ENCODE results near the gene RPUSD4. TPM values are rescaled to one million over a fixed set of nuclear protein-coding genes. Genes with fewer than 3 reads are reported as not detected.

Gene RPUSD4
- total RNA-seq, 1 experiment from 2014 or later: 42.9 TPM

DNA sequence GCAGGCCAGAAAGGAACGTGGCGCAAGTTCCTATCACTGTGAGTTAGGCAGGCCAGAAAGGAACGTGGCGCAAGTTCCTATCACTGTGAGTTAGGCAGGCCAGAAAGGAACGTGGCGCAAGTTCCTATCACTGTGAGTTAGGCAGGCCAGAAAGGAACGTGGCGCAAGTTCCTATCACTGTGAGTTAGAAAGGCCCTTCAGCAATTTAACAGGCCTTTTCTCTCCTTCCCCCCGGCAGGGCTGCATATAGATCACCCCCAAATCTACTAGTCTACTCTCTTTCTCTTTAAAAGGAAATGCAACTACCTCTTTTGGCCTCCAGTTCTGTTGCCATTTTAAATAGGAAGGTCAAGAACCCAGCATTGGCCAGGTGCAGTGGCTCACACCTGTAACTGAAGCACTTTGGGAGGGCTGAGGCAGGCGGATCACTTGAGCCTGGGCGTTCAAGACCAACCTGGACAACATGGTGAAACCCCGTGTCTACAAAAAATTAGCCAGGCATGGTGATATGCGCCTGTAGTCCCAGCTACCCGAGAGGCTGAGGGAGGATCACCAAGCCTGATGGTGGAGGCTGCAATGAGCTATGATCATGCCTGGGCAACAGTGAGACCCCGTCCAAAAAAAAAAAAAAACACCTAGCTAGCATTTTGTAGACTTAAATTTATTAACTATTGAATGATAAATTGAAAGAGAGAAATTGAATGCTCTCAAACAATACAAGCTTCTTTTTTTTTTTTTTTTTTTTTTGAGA is 15.1 kb upstream of the RPUSD4 start:
- H3K4me2 ChIP-seq (ENCODE audit: insufficient read depth, insufficient read length, low read length): no peak overlapping the region
- H4K20me1 ChIP-seq (ENCODE audit: control insufficient read depth, insufficient read depth, insufficient read length): no peaks in the 10 kb centered on the region
- Mint-ChIP-seq H3K36me3 (ENCODE audit: insufficient read depth in 1 of 3, low read depth in 3 of 3) (peaks cover 19 to 33% (median 23%) of the 10 kb centered on the region in 3 experiments), H3K9me3 (peaks cover 18 to 21% of the 10 kb centered on the region in 2 experiments), H3K27me3 (ENCODE audit: low read depth) (no peaks in the 10 kb centered on the region), H3K27ac (no peak overlapping the region), H3K4me1 (no peaks in the 10 kb centered on the region), H3K4me3 (no peak overlapping the region)
- H3K79me2 ChIP-seq (ENCODE audit: insufficient read depth, low read length): peaks cover 10% of the 10 kb centered on the region; the same call in 1 of the 2 replicates
- no peaks in the 10 kb centered on the region for H3K9me3 ChIP-seq (ENCODE audit: control insufficient read depth, low read depth, low read length)
- no peak overlapping the region for H3K9ac ChIP-seq (ENCODE audit: extremely low read depth, insufficient read length, low read length)
- H3K79me1 ChIP-seq (ENCODE audit: insufficient read depth, low read depth, low read length, poor library complexity, severe bottlenecking): peaks cover 2% of the 10 kb centered on the region
- H3K27me3 ChIP-seq (ENCODE audit: insufficient read depth, low read length): no peaks in the 10 kb centered on the region
- H4K91ac ChIP-seq (ENCODE audit: insufficient read length, low read depth, low read length): no peak overlapping the region
- no peak overlapping the region for H3K27ac ChIP-seq (ENCODE audit: insufficient read length, low read depth, low read length)
- no peak overlapping the region for H3K56ac ChIP-seq (ENCODE audit: insufficient read length, low read depth, low read length)
- no peak overlapping the region for H2AK5ac ChIP-seq (ENCODE audit: insufficient read length, low read length)
- no peak overlapping the region for H3K14ac ChIP-seq (ENCODE audit: insufficient read depth, low read length)
- H2BK120ac ChIP-seq (ENCODE audit: low read depth, low read length, poor library complexity, severe bottlenecking): no peak overlapping the region
- H2BK15ac ChIP-seq (ENCODE audit: low read depth, low read length): no peak overlapping the region
- no peak overlapping the region for H4K5ac ChIP-seq (ENCODE audit: insufficient read length, low read depth, low read length)
- H2BK12ac ChIP-seq (ENCODE audit: insufficient read length, low read depth, low read length): no peak overlapping the region
- no peak overlapping the region for H3K18ac ChIP-seq (ENCODE audit: insufficient read length, low read depth, low read length)
- no CpG with 5 or more reads among the region's 15 CpGs for WGBS (ENCODE audit: extremely low coverage, insufficient read length, low lambda C conversion rate)
- no peak overlapping the region for H2AFZ ChIP-seq (ENCODE audit: low read length)
- no peaks in the 10 kb centered on the region for H3K4me1 ChIP-seq (ENCODE audit: insufficient read depth, low read length)
- TF ChIP-seq, protein P1, sequence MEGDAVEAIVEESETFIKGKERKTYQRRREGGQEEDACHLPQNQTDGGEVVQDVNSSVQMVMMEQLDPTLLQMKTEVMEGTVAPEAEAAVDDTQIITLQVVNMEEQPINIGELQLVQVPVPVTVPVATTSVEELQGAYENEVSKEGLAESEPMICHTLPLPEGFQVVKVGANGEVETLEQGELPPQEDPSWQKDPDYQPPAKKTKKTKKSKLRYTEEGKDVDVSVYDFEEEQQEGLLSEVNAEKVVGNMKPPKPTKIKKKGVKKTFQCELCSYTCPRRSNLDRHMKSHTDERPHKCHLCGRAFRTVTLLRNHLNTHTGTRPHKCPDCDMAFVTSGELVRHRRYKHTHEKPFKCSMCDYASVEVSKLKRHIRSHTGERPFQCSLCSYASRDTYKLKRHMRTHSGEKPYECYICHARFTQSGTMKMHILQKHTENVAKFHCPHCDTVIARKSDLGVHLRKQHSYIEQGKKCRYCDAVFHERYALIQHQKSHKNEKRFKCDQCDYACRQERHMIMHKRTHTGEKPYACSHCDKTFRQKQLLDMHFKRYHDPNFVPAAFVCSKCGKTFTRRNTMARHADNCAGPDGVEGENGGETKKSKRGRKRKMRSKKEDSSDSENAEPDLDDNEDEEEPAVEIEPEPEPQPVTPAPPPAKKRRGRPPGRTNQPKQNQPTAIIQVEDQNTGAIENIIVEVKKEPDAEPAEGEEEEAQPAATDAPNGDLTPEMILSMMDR (conservative IDR thresholded peaks at IDR 0.05): no peak
- no peak overlapping the region for H2BK20ac ChIP-seq (ENCODE audit: low read depth, low read length, poor library complexity, severe bottlenecking)
- no peak overlapping the region for H4K8ac ChIP-seq (replicated peaks; ENCODE audit: insufficient read length, low read depth, low read length)
- H2BK5ac ChIP-seq (ENCODE audit: insufficient read length, low read length): no peak overlapping the region
- no peak for DNase-seq
- H3K23me2 ChIP-seq (ENCODE audit: insufficient read length, low read depth, low read length, poor library complexity, severe bottlenecking): no peaks in the 10 kb centered on the region
- H3T11ph ChIP-seq (ENCODE audit: low read length): no peak overlapping the region
- no peak overlapping the region for H3K23ac ChIP-seq (ENCODE audit: insufficient read length, low read depth, low read length)
- H3K4ac ChIP-seq (ENCODE audit: low read depth, low read length): no peak overlapping the region
